ENCODE measurements around the gene AGFG2. TPM values are rescaled to one million over a fixed set of nuclear protein-coding genes. Genes with fewer than 3 reads are reported as not detected.

The AGFG2 gene
- total and polyA plus RNA-seq, 10 of the 15 experiments (the other 5 are each of a cell fraction or from before 2014, with no cell fraction given), result 0.90 to 71.5 (median 25.4) TPM

- in situ Hi-C loops (cut with MboI) (no loop called here), intact Hi-C loops (cut with micrococcal nuclease; ENCODE audit: unreplicated experiment) (no loop called here)
- no peak overlapping the region for H3K9ac ChIP-seq (ENCODE audit: control insufficient read depth, insufficient read depth, low read length)
- 93% methylated on average over 3 of the region's 3 CpGs for WGBS (ENCODE audit: insufficient coverage, insufficient replicate concordance, low lambda C conversion rate, missing lambda C conversion rate)
- ChIA-PET CTCF (no interaction called here), POLR2A (interaction anchor here (0.6 kb wide), 1 partner anchor 13 kb away, joined by 5 read pairs; no protein-coding TSS in a partner anchor), SMC1A (ENCODE audit: uncharacterized antibody, unreplicated experiment) (no interaction called here), RAD21 (ENCODE audit: unreplicated experiment) (no interaction called here)
- H3K4me2 ChIP-seq (ENCODE audit: control insufficient read depth, insufficient read depth), result no peak overlapping the region
- no peak overlapping the region for H2AFZ ChIP-seq (ENCODE audit: control insufficient read depth, low read depth, low read length)
- ATAC-seq, result no peak
- no peaks in the 10 kb centered on the region for H4K20me1 ChIP-seq (ENCODE audit: control insufficient read depth, insufficient read depth)
- no TSS peak for BruUV-seq (replicated peaks)
- no peak overlapping the region for H3K4me3 ChIP-seq
- no peak for FAIRE-seq
- no peak for DNase-seq (ENCODE audit: low read depth, low spot score)
- no peaks in the 10 kb centered on the region for H3K27me3 ChIP-seq (replicated peaks in 1 of 2; ENCODE audit: control insufficient read depth in 2 of 2, insufficient read depth in 2 of 2, low read length in 1 of 2)
- H3K4me1 ChIP-seq (ENCODE audit: control insufficient read depth, insufficient read depth, low read length), result peaks cover 25% of the 10 kb centered on the region
- no peak overlapping the region for H3K27ac ChIP-seq (ENCODE audit: control insufficient read depth, insufficient read depth)
- TF ChIP-seq USF2 (IDR thresholded peaks at IDR 0.05; ENCODE audit: borderline replicate concordance, low read depth, low read length) (no peak), SREBF1 (IDR thresholded peaks at IDR 0.05; ENCODE audit: low read length) (no peak), HDAC6 (IDR thresholded peaks at IDR 0.05; ENCODE audit: unreplicated experiment) (no peak), ZNF24 (IDR thresholded peaks at IDR 0.05) (no peak), ATF7 (IDR thresholded peaks at IDR 0.05; ENCODE audit: low read depth) (no peak), RELB (IDR thresholded peaks at IDR 0.05; ENCODE audit: low read depth) (no peak), IRF4 (IDR thresholded peaks at IDR 0.05; ENCODE audit: low read depth, low read length) (no peak), TCF3 (IDR thresholded peaks at IDR 0.05; ENCODE audit: borderline replicate concordance, insufficient read depth, low read depth, low read length) (no peak), WRNIP1 (IDR thresholded peaks at IDR 0.05; ENCODE audit: borderline replicate concordance, low read depth, low read length) (no peak), HDAC2 (IDR thresholded peaks at IDR 0.05) (no peak), YY1 (IDR thresholded peaks at IDR 0.05; ENCODE audit: low read depth, low read length) (no peak), SRF (IDR thresholded peaks at IDR 0.05; ENCODE audit: low read depth in 2 of 2, low read length in 2 of 2) (no peak), ELK1 (IDR thresholded peaks at IDR 0.05; ENCODE audit: low read depth, low read length) (no peak), NFYA (IDR thresholded peaks at IDR 0.05; ENCODE audit: borderline replicate concordance, low read depth, low read length) (no peak), SIX5 (IDR thresholded peaks at IDR 0.05; ENCODE audit: low read depth, low read length, severe bottlenecking) (no peak), ATF3 (IDR thresholded peaks at IDR 0.05; ENCODE audit: borderline replicate concordance, extremely low read depth, low read depth, low read length) (no peak), SUPT20H (IDR thresholded peaks at IDR 0.05; ENCODE audit: borderline replicate concordance, control insufficient read depth, low read depth, low read length) (no peak)
- H3K9me3 ChIP-seq (replicated peaks; ENCODE audit: control insufficient read depth, insufficient read depth, low read length), result no peaks in the 10 kb centered on the region
- peaks cover 11% of the 10 kb centered on the region for H3K79me2 ChIP-seq (ENCODE audit: control insufficient read depth, insufficient read depth, low read length)
- H3K36me3 ChIP-seq (ENCODE audit: control insufficient read depth in 2 of 2, insufficient read depth in 2 of 2, low read length in 1 of 2), result peaks cover 19 to 49% of the 10 kb centered on the region in 2 experiments
These were observed 14.0 kb downstream of the AGFG2 start for GRCh38 chr7:100553032-100553431.

All from GM12878 (cell line).